Erythroblast (primary cell): ENCODE results near the gene NFIB.

Experiments used
- GATA1 ChIP-seq: IDR thresholded peaks from 2 replicates; pipeline ENCODE4 v1.6.1; 2011; ENCODE audit warnings: low read depth, mild to moderate bottlenecking, control low read depth, low read length, moderate library complexity
- POLR2A ChIP-seq: IDR thresholded peaks from 2 replicates; pipeline ENCODE4 v1.6.1; 2011; ENCODE audit warnings: mild to moderate bottlenecking, low read length

DNA sequence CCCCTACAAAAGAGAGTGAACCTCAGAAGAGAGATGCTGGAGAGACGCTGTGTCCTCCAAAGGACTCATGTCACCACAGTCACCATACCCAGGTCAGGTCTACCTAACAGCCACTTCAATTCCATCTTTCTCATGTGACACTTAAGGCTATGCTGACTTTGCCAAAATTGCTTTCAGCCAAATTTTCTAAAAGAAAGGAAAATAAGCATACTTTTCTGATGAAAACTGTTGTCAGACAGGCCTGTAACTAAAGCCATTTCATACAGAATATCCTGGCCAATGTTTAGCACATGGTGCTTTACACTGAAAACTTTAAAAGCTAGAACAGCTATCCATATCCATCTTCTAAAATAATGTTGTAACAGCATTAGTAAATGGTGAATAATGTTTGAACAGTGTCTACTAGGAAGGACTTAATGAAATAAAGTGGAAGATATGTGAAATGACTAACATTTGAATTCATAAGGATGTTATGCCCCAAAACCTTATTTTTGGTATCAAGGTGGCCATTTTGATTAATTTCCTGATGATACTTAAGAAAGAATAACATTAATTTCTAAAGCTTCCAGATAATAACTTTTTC, 97.2 kb downstream of the NFIB start:
- TF ChIP-seq POLR2A (no peak), GATA1 (no peak)
